ENCODE results near the gene GBF1. TPM values are rescaled to one million over a fixed set of nuclear protein-coding genes. Genes with fewer than 3 reads are reported as not detected.
A peak's percentile ranks its signal among the peaks of the same experiment; 100 is the strongest.

GBF1 gene
- total and polyA plus RNA-seq, 8 donors, result 5.7 to 47.3 (median 21.9) TPM

- Histone ChIP-seq H3K27ac (no peak overlapping the region), H3K4me1 (peaks cover 0 to 12% (median 8%) of the 10 kb centered on the region in 4 donors), H3K36me3 (peaks cover 32 to 48% (median 42%) of the 10 kb centered on the region in 4 donors), H3K9me3 (no peaks in the 10 kb centered on the region), H3K4me3 (no peak overlapping the region), H3K27me3 (no peaks in the 10 kb centered on the region)
- no peak for TF ChIP-seq CTCF (IDR thresholded peaks at IDR 0.05)
- TF ChIP-seq EP300 (IDR thresholded peaks at IDR 0.05), result no peak
- TF ChIP-seq POLR2AphosphoS5 (IDR thresholded peaks at IDR 0.05), result no peak
- no peak for TF ChIP-seq POLR2A (IDR thresholded peaks at IDR 0.05)
- 42 to 50% (median 48%) methylated on average over 5 to 6 of the region's 6 CpGs for WGBS, 5 donors
- intact Hi-C loops (cut with DNase I; ENCODE audit: low total_unique reads), result no loop called here
- peak in 1 of 2 donors; percentile 27 for DNase-seq
Measured at GRCh38 chr10:102384053-102384452, 138.7 kb downstream of the GBF1 start.

- WGBS, 5 donors, result 57 to 75% (median 58%) methylated on average over 4 of the region's 4 CpGs
Measured at GRCh38 chr10:102384606-102385429, 139.5 kb downstream of the GBF1 start.

GRCh38 chr10:102389894-102390293, 144.6 kb downstream of the GBF1 start:
- no peaks in the 10 kb centered on the region for H3K27me3 ChIP-seq
- H3K4me3 ChIP-seq, result no peak overlapping the region
- TF ChIP-seq EP300 (IDR thresholded peaks at IDR 0.05) (no peak), POLR2A (IDR thresholded peaks at IDR 0.05) (no peak)
- no peaks in the 10 kb centered on the region for H3K9me3 ChIP-seq
- H3K4me1 ChIP-seq, result peaks cover 8 to 25% (median 12%) of the 10 kb centered on the region in 4 donors
- no peak for DNase-seq
- H3K36me3 ChIP-seq, result no peaks in the 10 kb centered on the region
- H3K27ac ChIP-seq, result no peak overlapping the region
- intact Hi-C loops (cut with DNase I; ENCODE audit: low total_unique reads), result no loop called here
- WGBS, 5 donors, result 38 to 73% (median 57%) methylated on average over 3 of the region's 3 CpGs

More at GRCh38 chr10:102384606-102385429, 139.5 kb downstream of the GBF1 start:
- H3K36me3 ChIP-seq, result peaks cover 25 to 40% (median 35%) of the 10 kb centered on the region in 4 donors
- DNase-seq, result peak; percentile 38
- peak in 1 of 3 donors; percentile 52 for TF ChIP-seq POLR2AphosphoS5 (IDR thresholded peaks at IDR 0.05)
- TF ChIP-seq CTCF (IDR thresholded peaks at IDR 0.05), result no peak
- no peak for TF ChIP-seq POLR2A (IDR thresholded peaks at IDR 0.05)
- intact Hi-C loops (cut with DNase I; ENCODE audit: low total_unique reads), result no loop called here
- no peaks in the 10 kb centered on the region for H3K27me3 ChIP-seq
- H3K4me1 ChIP-seq, result peaks cover 0 to 12% (median 8%) of the 10 kb centered on the region in 4 donors
- H3K9me3 ChIP-seq, result no peaks in the 10 kb centered on the region
- H3K4me3 ChIP-seq, result no peak overlapping the region
- H3K27ac ChIP-seq, result peak overlapping the region in 2 of 5 donors; percentile 36 to 46

GRCh38 chr10:102392306-102392705, 147.0 kb downstream of the GBF1 start:
- intact Hi-C loops (cut with DNase I; ENCODE audit: low total_unique reads), result no loop called here
- no peak for TF ChIP-seq CTCF (IDR thresholded peaks at IDR 0.05)
- TF ChIP-seq POLR2AphosphoS5 (IDR thresholded peaks at IDR 0.05), result no peak
- TF ChIP-seq POLR2A (IDR thresholded peaks at IDR 0.05), result no peak
- no peak for TF ChIP-seq EP300 (IDR thresholded peaks at IDR 0.05)
- H3K27ac ChIP-seq, result no peak overlapping the region
- no peaks in the 10 kb centered on the region for H3K9me3 ChIP-seq
- no peak for DNase-seq
- 85 to 91% (median 87%) methylated on average over 5 of the region's 5 CpGs for WGBS, 5 donors
- no peaks in the 10 kb centered on the region for H3K27me3 ChIP-seq
- peaks cover 20 to 32% (median 26%) of the 10 kb centered on the region in 4 donors for H3K4me1 ChIP-seq
- H3K4me3 ChIP-seq, result no peak overlapping the region
- peaks cover 0 to 9% (median 6%) of the 10 kb centered on the region in 4 donors for H3K36me3 ChIP-seq

Measured in stomach (tissue), 9 donors.